K562 (cell line): ENCODE data around the gene MRPL2. TPM values are rescaled to one million over a fixed set of nuclear protein-coding genes. Genes with fewer than 3 reads are reported as not detected.

Experiments used
- ATF3 ChIP-seq, 2 experiments: fragments of 450-650 bp in 1 of 2; sonication (generic) in 1 of 2; formaldehyde crosslinking in 1 of 2; IDR thresholded peaks in 1 of 2; conservative IDR thresholded peaks in 1 of 2; 2 replicates each; pipeline versions ENCODE4 v1.6.1 to v1.8.1; 2016 to 2023; ENCODE audit warnings: mild to moderate bottlenecking in 2 of 2, moderate library complexity in 2 of 2, inconsistent platforms in 1 of 2, missing genetic modification reagents in 1 of 2
- CBX2 ChIP-seq: fragments of 200-600 bp; sonication (generic); IDR thresholded peaks from one replicate; pipeline ENCODE4 v1.6.1; 2012; ENCODE audit warnings: mild to moderate bottlenecking, low read length, inconsistent platforms; ENCODE audit not compliant: insufficient read depth, poor library complexity, severe bottlenecking
- CBX3 ChIP-seq, 2 experiments: IDR thresholded peaks; 1 replicate in 1 of 2; 2 replicates in 1 of 2; pipeline ENCODE4 v1.6.1; 2012; ENCODE audit warnings: inconsistent platforms in 2 of 2, low read length in 2 of 2, borderline replicate concordance in 1 of 2, control low read depth in 1 of 2
- CTCF ChIP-seq, 3 experiments: IDR thresholded peaks in 2 of 3; conservative IDR thresholded peaks in 1 of 3; 2 replicates each; pipeline ENCODE4 v1.5.1; 2011 to 2012; ENCODE audit warnings: low read length in 3 of 3, mild to moderate bottlenecking in 3 of 3, control low read depth in 2 of 3, improper control_type of control experiment in 1 of 3, inconsistent platforms in 1 of 3, low read depth in 1 of 3, mixed read lengths in 1 of 3, moderate library complexity in 1 of 3; ENCODE audit not compliant: insufficient read depth in 2 of 3
- GTF2E2 ChIP-seq: fragments of 200-800 bp; sonication (Bioruptor generic); IDR thresholded peaks from 2 replicates; pipeline ENCODE4 v1.6.1; 2016; ENCODE audit warnings: missing genetic modification characterization, missing compliant biosample characterization
- MYBL2 ChIP-seq, 2 experiments: fragments of 450-650 bp in 1 of 2; sonication (generic) in 1 of 2; formaldehyde crosslinking in 1 of 2; IDR thresholded peaks; 2 replicates each; pipeline versions ENCODE4 v1.6.1 to v1.8.1; 2017 to 2022; ENCODE audit warnings: borderline replicate concordance in 1 of 2, inconsistent platforms in 1 of 2, low read depth in 1 of 2, mild to moderate bottlenecking in 1 of 2, missing genetic modification reagents in 1 of 2, moderate library complexity in 1 of 2
- NFATC3 ChIP-seq: fragments of 450-650 bp; IDR thresholded peaks from 2 replicates; pipeline ENCODE4 v1.6.1; 2017; ENCODE audit warnings: mild to moderate bottlenecking
- NR2F6 ChIP-seq: fragments of 450-650 bp; formaldehyde crosslinking; IDR thresholded peaks from 2 replicates; pipeline ENCODE4 v1.4.0; 2020; ENCODE audit warnings: mild to moderate bottlenecking
- PCBP1 ChIP-seq: fragments of 200-400 bp; formaldehyde crosslinking; IDR thresholded peaks from 2 replicates; pipeline ENCODE4 v1.6.1; 2018; ENCODE audit warnings: mild to moderate bottlenecking, low read depth, low read length; ENCODE audit not compliant: poor library complexity, severe bottlenecking
- PHB ChIP-seq: fragments of 250-450 bp; sonication (Bioruptor Pico); IDR thresholded peaks from 2 replicates; pipeline ENCODE4 v1.5.0; 2021
- RBM22 ChIP-seq: fragments of 200-400 bp; formaldehyde crosslinking; IDR thresholded peaks from 2 replicates; pipeline ENCODE4 v1.6.1; 2018; ENCODE audit warnings: low read length, low read depth; ENCODE audit not compliant: poor library complexity, severe bottlenecking
- SIN3A ChIP-seq, 2 experiments: fragments of 150-350 bp in 1 of 2; IDR thresholded peaks; 2 replicates each; pipeline ENCODE4 v1.6.1; 2011 to 2016; ENCODE audit warnings: borderline replicate concordance in 2 of 2, low read depth in 2 of 2, low read length in 2 of 2, mild to moderate bottlenecking in 2 of 2, moderate library complexity in 2 of 2; ENCODE audit not compliant: control insufficient read depth in 1 of 2
- SMARCA4 ChIP-seq: fragments of 450-650 bp; IDR thresholded peaks from 2 replicates; pipeline ENCODE4 v1.6.1; 2016
- SNAPC5 ChIP-seq: fragments of 250-450 bp; sonication (Bioruptor Pico); IDR thresholded peaks from 2 replicates; pipeline ENCODE4 v1.8.0; 2021; ENCODE audit warnings: moderate library complexity, mild to moderate bottlenecking, inconsistent platforms
- ZBTB17 ChIP-seq: fragments of 450-650 bp; formaldehyde crosslinking; IDR thresholded peaks from 2 replicates; pipeline ENCODE4 v1.4.0; 2020; ENCODE audit warnings: mild to moderate bottlenecking
- ZNF174 ChIP-seq: fragments of 250-450 bp; sonication (Bioruptor Pico); IDR thresholded peaks from 2 replicates; pipeline ENCODE4 v1.4.0; 2020; ENCODE audit warnings: mild to moderate bottlenecking
- ZNF24 ChIP-seq: fragments of 450-650 bp; IDR thresholded peaks from 2 replicates; pipeline ENCODE4 v1.6.1; 2016
- ZNF282 ChIP-seq: sonication (generic); formaldehyde crosslinking; IDR thresholded peaks from 2 replicates; pipeline ENCODE4 v1.8.1; 2023; ENCODE audit warnings: missing genetic modification reagents
- ZNF324 ChIP-seq: fragments of 250-450 bp; sonication (Bioruptor Pico); IDR thresholded peaks from 2 replicates; pipeline ENCODE4 v1.4.0; 2020; ENCODE audit warnings: mild to moderate bottlenecking
- ZNF668 ChIP-seq: fragments of 250-450 bp; sonication (Bioruptor Pico); IDR thresholded peaks from 2 replicates; pipeline ENCODE4 v1.8.0; 2022; ENCODE audit warnings: mild to moderate bottlenecking, inconsistent platforms
- polyA plus RNA-seq, 8 experiments: library from polyadenylated mRNA; depleted of rRNA in 4 of 8; stranded (reverse) in 5 of 8; unstranded in 3 of 8; fragments of >200 nt; fragmentation: Nextera tagmentation in 2 of 8; fragmentation: Illumina TruSeq in 1 of 8; extraction: Ambion mirVana in 2 of 8; extraction: Trizol in 1 of 8; gene quantifications; 2 replicates each; pipeline versions ENCODE4 v1.2.1 to v1.2.3, GENCODE V29; 2011 to 2014; ENCODE audit warnings: inconsistent platforms in 1 of 8, missing spikeins in 1 of 8
- total RNA-seq, 7 experiments: library from RNA; depleted of rRNA in 6 of 7; stranded (reverse); fragments of >200 nt in 6 of 7; fragmentation: Illumina TruSeq in 2 of 7; extraction: Trizol in 2 of 7; gene quantifications; 2 replicates each; pipeline versions ENCODE4 v1.2.1 to v1.2.3, GENCODE V29; 2011 to 2021; ENCODE audit warnings: low replicate concordance in 1 of 7

Gene MRPL2
- total and polyA plus RNA-seq, 9 of the 15 experiments (the other 6 are each of a cell fraction or from before 2014, with no cell fraction given): 63.1 to 262 (median 121) TPM

- TF ChIP-seq CBX3 (IDR thresholded peaks at IDR 0.05; ENCODE audit: borderline replicate concordance in 1 of 2, low read length in 2 of 2) (peak in 1 of 2 experiments; percentile 37; a peak in 1 of 3 replicates), CTCF (IDR thresholded peaks at IDR 0.05 in 2 of 3, conservative IDR thresholded peaks at IDR 0.05 in 1 of 3; ENCODE audit: insufficient read depth in 2 of 3, low read depth in 1 of 3, low read length in 3 of 3) (0 out of 6 replicates have a peak, but pooled peaks of 1 of the 3 experiments have one; percentile 4), ZBTB17 (CRISPR knock-in tag) (peak; percentile 92), CBX2 (no peak), SNAPC5 (CRISPR knock-in tag) (no peak), PHB (CRISPR knock-in tag) (peak; percentile 94; the same call in 1 of the 2 replicates), NFATC3 (0 out of 2 replicates have a peak, but pooled peaks have one; percentile 69), ZNF174 (CRISPR knock-in tag) (peak; percentile 81; the same call in 1 of the 2 replicates), MYBL2 (IDR thresholded peaks at IDR 0.05; ENCODE audit: low read depth) (no peak), MYBL2 (CRISPR knock-in tag; IDR thresholded peaks at IDR 0.05; ENCODE audit: borderline replicate concordance) (no peak), ZNF24 (0 out of 2 replicates have a peak, but pooled peaks have one; percentile 40), GTF2E2 (tag) (peak; percentile 92), ATF3 (IDR thresholded peaks at IDR 0.05) (no peak), ATF3 (CRISPR knock-in tag; conservative IDR thresholded peaks at IDR 0.05) (no peak), PCBP1 (peak; percentile 87), SMARCA4 (peak; percentile 28; the same call in 1 of the 2 replicates), NR2F6 (CRISPR knock-in tag) (peak; percentile 95), ZNF324 (CRISPR knock-in tag) (peak; percentile 82), RBM22 (peak; percentile 88), ZNF668 (CRISPR knock-in tag) (0 out of 2 replicates have a peak, but pooled peaks have one; percentile 27), ZNF282 (CRISPR knock-in tag) (no peak), SIN3A (IDR thresholded peaks at IDR 0.05; ENCODE audit: borderline replicate concordance in 2 of 2, control insufficient read depth in 1 of 2, low read depth in 2 of 2, low read length in 2 of 2) (peak; percentile 5 to 83; a peak in 1 of 4 replicates)
- TF ChIP-seq, all 486 proteins: peak for 250
Observed at GRCh38 chr6:43053545-43054205, 5.6 kb downstream of the MRPL2 start, which contains the start of gene CUL7 (continued).
